ENCODE data around the gene DUSP10. TPM values are rescaled to one million over a fixed set of nuclear protein-coding genes. Genes with fewer than 3 reads are reported as not detected.

Gene DUSP10
- total RNA-seq, 3 donors from 2014 or later: 1.9 to 27.2 (median 4.3) TPM

- H3K9me3 ChIP-seq: no peaks in the 10 kb centered on the region
- no peaks in the 10 kb centered on the region for H3K4me1 ChIP-seq (ENCODE audit: low read depth)
- intact Hi-C loops (cut with DNase I, micrococcal nuclease): no loop called here
- H3K4me3 ChIP-seq: no peak overlapping the region
- peak in 2 of 3 donors; percentile 23 to 69 for DNase-seq
- TF ChIP-seq, protein P1, sequence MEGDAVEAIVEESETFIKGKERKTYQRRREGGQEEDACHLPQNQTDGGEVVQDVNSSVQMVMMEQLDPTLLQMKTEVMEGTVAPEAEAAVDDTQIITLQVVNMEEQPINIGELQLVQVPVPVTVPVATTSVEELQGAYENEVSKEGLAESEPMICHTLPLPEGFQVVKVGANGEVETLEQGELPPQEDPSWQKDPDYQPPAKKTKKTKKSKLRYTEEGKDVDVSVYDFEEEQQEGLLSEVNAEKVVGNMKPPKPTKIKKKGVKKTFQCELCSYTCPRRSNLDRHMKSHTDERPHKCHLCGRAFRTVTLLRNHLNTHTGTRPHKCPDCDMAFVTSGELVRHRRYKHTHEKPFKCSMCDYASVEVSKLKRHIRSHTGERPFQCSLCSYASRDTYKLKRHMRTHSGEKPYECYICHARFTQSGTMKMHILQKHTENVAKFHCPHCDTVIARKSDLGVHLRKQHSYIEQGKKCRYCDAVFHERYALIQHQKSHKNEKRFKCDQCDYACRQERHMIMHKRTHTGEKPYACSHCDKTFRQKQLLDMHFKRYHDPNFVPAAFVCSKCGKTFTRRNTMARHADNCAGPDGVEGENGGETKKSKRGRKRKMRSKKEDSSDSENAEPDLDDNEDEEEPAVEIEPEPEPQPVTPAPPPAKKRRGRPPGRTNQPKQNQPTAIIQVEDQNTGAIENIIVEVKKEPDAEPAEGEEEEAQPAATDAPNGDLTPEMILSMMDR (IDR thresholded peaks at IDR 0.05): no peak
- ATAC-seq: peak; percentile 68
- no peaks in the 10 kb centered on the region for H3K36me3 ChIP-seq (ENCODE audit: low read depth)
Observed at GRCh38 chr1:221778535-221779142, 36.8 kb upstream of the DUSP10 start.

DNA sequence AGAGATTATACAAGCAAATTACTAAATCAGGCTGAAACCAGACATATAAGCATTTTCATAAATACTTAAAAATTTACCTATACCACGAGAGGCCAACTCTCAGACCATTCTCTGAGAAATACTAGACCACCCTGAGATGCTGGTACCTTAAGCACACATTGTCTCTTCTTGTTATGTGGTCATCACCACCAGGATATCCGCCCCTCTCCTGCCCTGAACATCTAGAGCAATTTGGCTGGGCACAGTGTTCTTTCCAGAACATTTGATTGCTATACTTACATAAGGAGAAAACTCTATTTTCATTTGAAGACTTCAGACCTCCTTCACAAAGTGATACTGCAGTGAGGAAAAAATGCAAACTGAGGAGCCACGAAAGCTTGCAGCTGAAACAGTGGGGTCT lies 36.2 kb upstream of the DUSP10 start:
- H3K36me3 ChIP-seq (ENCODE audit: low read depth): no peaks in the 10 kb centered on the region
- ATAC-seq: no peak
- DNase-seq: no peak

GRCh38 chr1:221777431-221778072 lies 35.7 kb upstream of the DUSP10 start:
- peak; percentile 41 for ATAC-seq
- intact Hi-C loops (cut with DNase I, micrococcal nuclease): no loop called here
- Histone ChIP-seq H3K36me3 (ENCODE audit: low read depth) (no peaks in the 10 kb centered on the region), H3K9me3 (no peaks in the 10 kb centered on the region), H3K4me3 (no peak overlapping the region), H3K4me1 (ENCODE audit: low read depth) (no peaks in the 10 kb centered on the region)
- peak in 1 of 3 donors; percentile 24 for DNase-seq
- TF ChIP-seq, protein P1 (IDR thresholded peaks at IDR 0.05): no peak

More for the DNA sequence above, 36.2 kb upstream of the DUSP10 start:
- TF ChIP-seq, protein P1 (IDR thresholded peaks at IDR 0.05): no peak
- Histone ChIP-seq H3K9me3 (no peaks in the 10 kb centered on the region), H3K4me3 (no peak overlapping the region), H3K4me1 (ENCODE audit: low read depth) (no peaks in the 10 kb centered on the region)
- intact Hi-C loops (cut with DNase I, micrococcal nuclease): no loop called here

DNA sequence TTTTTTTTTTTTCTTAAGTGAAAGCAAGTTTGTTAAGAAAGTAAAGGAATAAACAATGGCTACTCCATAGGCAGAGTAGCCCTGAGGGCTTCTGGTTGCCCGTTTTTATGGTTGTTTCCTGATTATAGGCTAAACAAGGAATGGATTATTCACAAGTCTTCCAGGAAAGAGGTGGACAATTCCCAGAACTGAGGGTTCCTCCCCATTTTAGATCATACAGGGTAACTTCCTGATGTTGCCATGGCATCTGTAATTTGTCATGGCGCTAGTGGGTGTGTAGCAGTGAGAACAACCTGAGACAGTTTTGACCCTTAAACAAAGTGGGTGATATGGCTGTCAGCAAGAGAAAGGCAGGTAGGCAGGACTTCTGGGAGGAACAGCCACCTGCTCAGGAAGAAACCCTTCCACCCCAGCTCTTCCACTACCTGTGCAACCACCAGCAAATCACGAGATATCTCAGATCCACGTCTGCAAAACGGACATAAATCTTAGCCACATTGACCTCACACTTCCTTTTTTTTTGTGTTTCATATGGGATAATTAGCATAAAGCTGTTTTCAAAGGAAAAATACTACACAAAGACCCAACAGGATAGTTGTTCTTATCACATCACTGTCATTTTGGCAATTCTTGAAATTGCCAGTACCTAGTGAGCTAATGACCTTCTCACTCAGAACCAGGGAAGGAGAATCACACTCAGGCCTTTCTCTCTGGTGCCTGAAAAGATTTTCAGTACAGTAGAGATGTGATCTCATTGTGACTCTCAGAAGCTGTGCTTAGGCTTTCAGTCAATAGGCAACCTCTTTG lies 34.8 kb upstream of the DUSP10 start:
- DNase-seq (no peak), ATAC-seq (peak; percentile 64)
- Histone ChIP-seq H3K4me1 (ENCODE audit: low read depth) (no peaks in the 10 kb centered on the region), H3K36me3 (ENCODE audit: low read depth) (no peaks in the 10 kb centered on the region), H3K9me3 (no peaks in the 10 kb centered on the region), H3K4me3 (no peak overlapping the region)
- TF ChIP-seq, protein P1 (IDR thresholded peaks at IDR 0.05): no peak
- intact Hi-C loops (cut with DNase I, micrococcal nuclease): no loop called here

DNA sequence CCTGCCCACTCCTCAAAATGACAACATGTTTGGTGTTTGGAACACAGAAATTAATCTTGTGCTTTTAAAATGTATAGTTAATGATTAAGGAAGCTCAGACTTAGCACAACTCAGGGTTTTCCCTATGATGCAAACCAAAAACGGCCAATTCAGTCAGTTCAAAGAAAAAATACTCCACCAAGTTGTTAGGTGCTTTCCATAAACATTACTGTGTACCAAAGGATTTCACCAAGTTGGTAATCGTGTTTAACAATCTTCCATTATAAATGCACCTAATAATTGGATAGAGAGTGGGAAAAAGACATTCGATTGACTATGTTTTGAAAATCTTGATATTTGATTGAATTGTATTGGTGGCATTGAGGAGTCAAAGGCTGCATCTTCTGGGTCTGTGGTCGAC lies 33.3 kb upstream of the DUSP10 start:
- TF ChIP-seq, protein P1 (IDR thresholded peaks at IDR 0.05): no peak
- H3K9me3 ChIP-seq: no peaks in the 10 kb centered on the region
- no peaks in the 10 kb centered on the region for H3K4me1 ChIP-seq (ENCODE audit: low read depth)
- H3K36me3 ChIP-seq (ENCODE audit: low read depth): no peaks in the 10 kb centered on the region
- no peak for ATAC-seq
- H3K4me3 ChIP-seq: no peak overlapping the region
- intact Hi-C loops (cut with DNase I, micrococcal nuclease): no loop called here
- DNase-seq: no peak

Data from mucosa of descending colon (tissue), 3 donors.